ENCODE measurements around the gene CASP8.

CASP8 gene

DNA sequence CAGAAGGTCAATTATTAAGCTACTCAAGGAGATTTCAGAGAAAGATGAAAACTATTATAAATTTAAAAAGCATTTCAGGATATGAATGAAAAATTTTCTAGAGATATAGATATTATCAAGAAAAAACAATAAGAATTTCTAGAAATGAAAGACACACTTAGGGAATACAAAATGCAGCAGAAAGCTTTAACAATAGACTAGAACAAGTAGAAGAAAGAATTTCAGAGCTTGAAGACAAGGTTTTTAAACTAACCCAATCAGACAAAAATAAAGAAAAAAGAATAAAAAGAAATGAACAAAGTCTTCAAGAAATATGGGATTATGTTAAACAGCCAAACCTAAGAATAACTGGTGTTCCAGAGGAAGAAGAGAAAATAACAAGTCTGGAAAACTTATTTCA lies 62.4 kb downstream of the CASP8 start:
- no peak overlapping the region for H3K4me3 ChIP-seq (ENCODE audit: low read depth, low read length)

DNA sequence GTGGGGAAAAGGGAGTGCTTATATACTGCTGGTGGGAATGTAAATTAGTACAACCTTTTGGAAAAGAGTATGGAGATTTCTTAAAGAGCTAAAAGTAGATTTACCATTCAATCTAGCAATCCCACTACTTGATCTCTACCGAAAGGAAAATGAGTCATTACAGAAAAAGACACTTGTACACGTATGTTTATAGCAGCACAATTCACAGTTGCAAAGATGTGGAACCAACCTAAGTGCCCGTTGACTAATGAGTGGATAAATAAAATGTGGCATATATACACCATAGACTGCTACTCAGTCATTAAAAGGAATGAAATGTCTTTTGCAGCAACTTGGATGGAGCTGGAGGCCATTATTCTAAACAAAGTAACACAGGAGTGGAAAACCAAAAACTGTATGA lies 67.3 kb downstream of the CASP8 start:
- H3K4me3 ChIP-seq (ENCODE audit: low read depth, low read length) = no peak overlapping the region

DNA sequence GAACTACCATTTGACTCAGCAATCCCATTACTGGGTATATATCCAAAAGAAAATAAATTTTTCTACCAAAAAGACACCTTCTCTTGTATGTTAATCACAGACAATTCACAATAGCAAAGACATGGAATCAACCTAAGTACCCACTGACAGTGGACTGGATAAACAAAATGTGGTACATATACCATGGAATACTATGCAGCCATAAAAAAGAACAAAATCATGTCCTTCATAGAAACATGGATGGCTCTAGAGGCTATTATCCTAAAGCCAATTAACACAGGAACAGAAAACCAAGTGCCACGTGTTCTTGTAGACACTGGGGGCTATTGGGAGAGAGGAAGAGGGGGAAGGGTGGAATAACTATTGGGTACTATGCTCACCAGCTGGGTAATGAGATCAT lies 69.1 kb downstream of the CASP8 start:
- no peak overlapping the region for H3K4me3 ChIP-seq (ENCODE audit: low read depth, low read length)

Data from iPS-11a (cell line).